ENCODE data around the gene TMPRSS15.
"Not testable (repeated sequence)": the region's sequence is repeated elsewhere in the genome, so short reads cannot be mapped to it uniquely, and the experiment has no call there.

The TMPRSS15 gene

DNA sequence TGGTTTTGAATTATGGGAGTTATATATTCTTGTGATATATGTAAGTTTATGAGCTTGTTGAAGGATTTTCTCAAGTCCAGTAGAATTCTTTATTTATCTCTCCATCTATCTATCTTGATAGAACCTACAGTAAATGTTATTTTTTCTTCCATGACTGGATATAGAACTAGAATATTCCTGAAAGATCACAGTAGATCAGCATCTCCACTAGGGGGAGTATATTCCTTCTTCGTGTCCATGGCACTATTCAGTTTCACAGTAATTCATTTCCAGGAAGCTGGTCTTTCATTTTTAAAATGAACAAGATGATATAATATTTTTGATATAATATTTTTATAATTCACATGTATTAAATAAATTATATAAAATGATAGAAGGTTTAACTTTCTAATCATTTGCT lies 18.8 kb downstream of the TMPRSS15 start:
- POLR2A ChIA-PET = no interaction called here
- DNase-seq (ENCODE audit: low read depth, low spot score) = no peak
- H3K4me3 ChIP-seq (ENCODE audit: low read depth, low read length) = no peak overlapping the region
- peak; percentile 47 for TF ChIP-seq CTCF (IDR thresholded peaks at IDR 0.05; ENCODE audit: insufficient read depth, low read length, missing control alignments)
- CTCF ChIA-PET = interaction anchor here (1.0 kb wide), 2 partner anchors 13 to 15 kb away, joined by 3 read pairs; no protein-coding TSS in a partner anchor

DNA sequence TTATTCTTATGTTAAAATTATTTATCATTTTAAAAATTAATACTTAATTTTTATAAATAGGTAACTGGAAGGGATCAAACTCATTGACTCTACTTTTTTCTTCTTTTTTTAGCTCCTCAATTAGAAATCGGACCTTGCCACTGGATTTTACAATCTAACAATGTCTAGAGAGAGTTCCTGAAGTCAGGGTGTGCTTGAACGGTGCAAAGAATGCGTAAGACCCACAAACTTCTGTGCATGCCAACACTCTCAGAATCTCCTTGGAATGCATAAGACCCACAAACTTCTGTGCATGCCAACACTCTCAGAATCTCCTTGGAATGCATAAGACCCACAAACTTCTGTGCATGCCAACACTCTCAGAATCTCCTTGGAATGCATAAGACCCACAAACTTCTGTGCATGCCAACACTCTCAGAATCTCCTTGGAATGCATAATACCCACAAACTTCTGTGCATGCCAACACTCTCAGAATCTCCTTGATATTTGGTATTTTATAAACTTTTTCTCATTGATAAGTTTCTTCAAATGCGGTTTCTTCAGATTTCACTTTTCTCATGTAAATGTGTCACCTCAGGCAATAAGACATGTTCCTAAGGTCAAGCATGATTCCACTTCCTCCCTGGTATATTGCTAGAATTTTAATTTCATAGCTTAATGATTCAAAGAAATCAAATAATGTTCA lies 20.5 kb downstream of the TMPRSS15 start:
- POLR2A ChIA-PET; H3K4me3 ChIP-seq (ENCODE audit: low read depth, low read length); DNase-seq (ENCODE audit: low read depth, low spot score); CTCF ChIA-PET: not testable (repeated sequence)

- ChIA-PET CTCF (no interaction called here), POLR2A (no interaction called here)
- H3K4me3 ChIP-seq (ENCODE audit: low read depth, low read length) = no peak overlapping the region
- DNase-seq (ENCODE audit: low read depth, low spot score) = no peak
- TF ChIP-seq CTCF (IDR thresholded peaks at IDR 0.05; ENCODE audit: insufficient read depth, low read length, missing control alignments) = no peak
Observed at GRCh38 chr21:18382141-18382540, 21.4 kb downstream of the TMPRSS15 start.

DNA sequence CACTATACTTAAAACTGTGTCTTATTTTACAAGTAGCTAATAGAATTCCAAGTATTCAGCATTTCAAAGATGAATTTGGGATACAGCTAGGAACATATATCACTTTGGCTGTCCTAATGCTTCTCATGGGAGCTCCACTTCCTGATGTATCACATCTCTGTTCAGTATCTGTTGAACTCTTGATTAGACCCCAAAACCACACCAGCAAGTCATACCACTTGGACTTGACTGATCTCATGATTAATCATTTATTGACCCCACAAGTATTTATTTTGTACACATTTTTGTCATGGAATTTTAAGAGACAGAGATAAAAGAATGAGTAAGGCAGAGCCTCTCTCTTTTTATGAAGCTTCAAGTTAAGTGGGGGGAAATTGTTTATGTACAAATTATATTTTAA lies 30.0 kb downstream of the TMPRSS15 start:
- CTCF ChIA-PET = no interaction called here

GRCh38 chr21:18370301-18370700 lies 33.3 kb downstream of the TMPRSS15 start:
- no peak for TF ChIP-seq CTCF (IDR thresholded peaks at IDR 0.05; ENCODE audit: insufficient read depth, low read length, missing control alignments)
- POLR2A ChIA-PET = no interaction called here
- CTCF ChIA-PET = no interaction called here
- H3K4me3 ChIP-seq (ENCODE audit: low read depth, low read length) = no peak overlapping the region
- no peak for DNase-seq (ENCODE audit: low read depth, low spot score)

More for the DNA sequence above, 30.0 kb downstream of the TMPRSS15 start:
- H3K4me3 ChIP-seq (ENCODE audit: low read depth, low read length) = no peak overlapping the region
- DNase-seq (ENCODE audit: low read depth, low spot score) = no peak
- no peak for TF ChIP-seq CTCF (IDR thresholded peaks at IDR 0.05; ENCODE audit: insufficient read depth, low read length, missing control alignments)
- POLR2A ChIA-PET = no interaction called here

DNA sequence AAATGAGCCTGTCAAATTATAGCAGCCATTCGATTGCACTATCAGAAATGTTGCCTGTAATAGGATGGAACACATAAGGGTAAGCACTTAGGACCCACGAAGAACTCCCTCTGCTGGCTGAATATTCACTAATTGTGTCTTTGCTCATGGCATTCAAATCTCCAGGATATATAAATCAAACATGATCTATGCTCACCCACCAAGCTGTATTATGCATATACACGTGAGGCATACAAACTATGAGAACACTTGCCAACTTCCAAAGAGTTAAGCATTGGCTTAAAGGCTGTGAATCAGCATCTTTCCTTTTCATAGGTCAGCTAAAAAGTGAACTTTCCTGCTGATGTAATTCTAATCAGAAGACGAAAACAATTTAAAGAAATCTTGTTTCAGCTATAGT lies 34.5 kb downstream of the TMPRSS15 start:
- ChIA-PET POLR2A (no interaction called here), CTCF (no interaction called here)
- H3K4me3 ChIP-seq (ENCODE audit: low read depth, low read length) = no peak overlapping the region
- no peak for TF ChIP-seq CTCF (IDR thresholded peaks at IDR 0.05; ENCODE audit: insufficient read depth, low read length, missing control alignments)
- no peak for DNase-seq (ENCODE audit: low read depth, low spot score)

DNA sequence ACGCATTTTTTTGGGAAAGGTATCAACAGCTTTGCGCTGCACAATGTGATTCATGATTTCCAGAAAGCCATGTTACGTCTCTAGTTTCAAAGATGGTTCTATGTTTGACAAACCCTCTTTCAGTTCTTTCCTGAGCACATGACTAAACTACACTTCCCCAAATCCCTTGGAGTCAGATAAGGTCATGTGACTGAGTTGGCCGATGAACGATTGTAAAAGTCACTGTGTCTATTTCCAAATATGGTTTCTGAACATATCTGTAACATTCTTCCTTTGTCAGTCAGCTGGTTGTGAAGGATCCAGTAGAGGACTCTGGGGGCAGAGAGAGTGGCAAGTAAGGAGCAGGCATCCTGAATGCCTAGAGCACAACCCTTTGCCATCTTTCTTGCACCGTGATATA lies 35.4 kb downstream of the TMPRSS15 start:
- H3K4me3 ChIP-seq (ENCODE audit: low read depth, low read length) = no peak overlapping the region
- DNase-seq (ENCODE audit: low read depth, low spot score) = no peak
- ChIA-PET POLR2A (no interaction called here), CTCF (no interaction called here)
- no peak for TF ChIP-seq CTCF (IDR thresholded peaks at IDR 0.05; ENCODE audit: insufficient read depth, low read length, missing control alignments)
